ENCODE measurements around the gene STARD7. TPM values are rescaled to one million over a fixed set of nuclear protein-coding genes. Genes with fewer than 3 reads are reported as not detected.
A peak's percentile ranks its signal among the peaks of the same experiment; 100 is the strongest.
"Not testable (repeated sequence)": the region's sequence is repeated elsewhere in the genome, so short reads cannot be mapped to it uniquely, and the experiment has no call there.

STARD7 gene
- total RNA-seq, 3 donors from 2014 or later: 241 to 281 (median 267) TPM

- no peak for ATAC-seq
- H3K4me3 Mint-ChIP-seq: peak overlapping the region; percentile 80
- peaks cover 62% of the 10 kb centered on the region for H3K4me1 Mint-ChIP-seq (ENCODE audit: low read depth)
- H3K9me3 Mint-ChIP-seq: no peaks in the 10 kb centered on the region
- peaks cover 19% of the 10 kb centered on the region for H3K36me3 Mint-ChIP-seq (ENCODE audit: insufficient read depth)
- no peak for DNase-seq
- no peaks in the 10 kb centered on the region for H3K27me3 Mint-ChIP-seq (ENCODE audit: low read depth)
Measured at GRCh38 chr2:96147593-96148201, 60.9 kb downstream of the STARD7 start.

GRCh38 chr2:96146881-96147592 lies 61.6 kb downstream of the STARD7 start:
- Mint-ChIP-seq H3K27me3 (ENCODE audit: low read depth) (no peaks in the 10 kb centered on the region), H3K4me1 (ENCODE audit: low read depth) (peaks cover 62% of the 10 kb centered on the region), H3K4me3 (peak overlapping the region; percentile 84), H3K36me3 (ENCODE audit: insufficient read depth) (peaks cover 25% of the 10 kb centered on the region), H3K9me3 (no peaks in the 10 kb centered on the region)
- DNase-seq (no peak), ATAC-seq (no peak)

GRCh38 chr2:96146153-96146880 lies 62.3 kb downstream of the STARD7 start:
- Mint-ChIP-seq H3K4me3 (peak overlapping the region; percentile 84), H3K9me3 (no peaks in the 10 kb centered on the region), H3K36me3 (ENCODE audit: insufficient read depth) (peaks cover 28% of the 10 kb centered on the region), H3K27me3 (ENCODE audit: low read depth) (no peaks in the 10 kb centered on the region), H3K4me1 (ENCODE audit: low read depth) (peaks cover 60% of the 10 kb centered on the region)
- ATAC-seq (peak; percentile 39 to 44), DNase-seq (peak; percentile 86)

GRCh38 chr2:96145848-96146152 lies 62.8 kb downstream of the STARD7 start:
- DNase-seq (no peak), ATAC-seq (no peak)
- H3K9me3 Mint-ChIP-seq: no peaks in the 10 kb centered on the region
- no peaks in the 10 kb centered on the region for H3K27me3 Mint-ChIP-seq (ENCODE audit: low read depth)
- peaks cover 28% of the 10 kb centered on the region for H3K36me3 Mint-ChIP-seq (ENCODE audit: insufficient read depth)
- H3K4me3 Mint-ChIP-seq: peak overlapping the region; percentile 84
- H3K4me1 Mint-ChIP-seq (ENCODE audit: low read depth): peaks cover 55% of the 10 kb centered on the region

GRCh38 chr2:96145036-96145847 lies 63.4 kb downstream of the STARD7 start, which contains the start of gene DUSP2:
DUSP2 (minus strand) TSS chr2:96145440; CDS start chr2:96145354, 86 bp downstream.
- no peaks in the 10 kb centered on the region for H3K9me3 Mint-ChIP-seq
- peaks cover 28% of the 10 kb centered on the region for H3K36me3 Mint-ChIP-seq (ENCODE audit: insufficient read depth)
- no peaks in the 10 kb centered on the region for H3K27me3 Mint-ChIP-seq (ENCODE audit: low read depth)
- H3K4me1 Mint-ChIP-seq (ENCODE audit: low read depth): peaks cover 50% of the 10 kb centered on the region
- peak; percentile 64 to 65 for ATAC-seq
- peak within 1 kb of the TSS; percentile 97 for H3K4me3 Mint-ChIP-seq
- peak; percentile 92 for DNase-seq

GRCh38 chr2:96144481-96145035 lies 64.1 kb downstream of the STARD7 start:
- H3K27me3 Mint-ChIP-seq (ENCODE audit: low read depth): no peaks in the 10 kb centered on the region
- H3K9me3 Mint-ChIP-seq: no peaks in the 10 kb centered on the region
- H3K4me3 Mint-ChIP-seq: peak overlapping the region; percentile 97
- ATAC-seq (peak in 1 of 2 donors; percentile 1), DNase-seq (peak; percentile 55)
- peaks cover 28% of the 10 kb centered on the region for H3K36me3 Mint-ChIP-seq (ENCODE audit: insufficient read depth)
- H3K4me1 Mint-ChIP-seq (ENCODE audit: low read depth): peaks cover 45% of the 10 kb centered on the region

- H3K9me3 Mint-ChIP-seq: no peaks in the 10 kb centered on the region
- DNase-seq: peak; percentile 40
- ATAC-seq: no peak
- H3K4me1 Mint-ChIP-seq (ENCODE audit: low read depth): peaks cover 44% of the 10 kb centered on the region
- no peaks in the 10 kb centered on the region for H3K27me3 Mint-ChIP-seq (ENCODE audit: low read depth)
- H3K4me3 Mint-ChIP-seq: peak overlapping the region; percentile 97
- peaks cover 28% of the 10 kb centered on the region for H3K36me3 Mint-ChIP-seq (ENCODE audit: insufficient read depth)
Measured at GRCh38 chr2:96143848-96144480, 64.7 kb downstream of the STARD7 start.

- peaks cover 28% of the 10 kb centered on the region for H3K36me3 Mint-ChIP-seq (ENCODE audit: insufficient read depth)
- DNase-seq (peak; percentile 45), ATAC-seq (no peak)
- H3K4me3 Mint-ChIP-seq: peak overlapping the region; percentile 97
- no peaks in the 10 kb centered on the region for H3K9me3 Mint-ChIP-seq
- H3K4me1 Mint-ChIP-seq (ENCODE audit: low read depth): peaks cover 42% of the 10 kb centered on the region
- H3K27me3 Mint-ChIP-seq (ENCODE audit: low read depth): no peaks in the 10 kb centered on the region
Measured at GRCh38 chr2:96143231-96143847, 65.3 kb downstream of the STARD7 start.

- ATAC-seq: peak in 1 of 2 donors; percentile 2
- Mint-ChIP-seq H3K4me3 (peak overlapping the region; percentile 97), H3K9me3 (no peaks in the 10 kb centered on the region), H3K36me3 (ENCODE audit: insufficient read depth) (peaks cover 28% of the 10 kb centered on the region), H3K27me3 (ENCODE audit: low read depth) (no peaks in the 10 kb centered on the region), H3K4me1 (ENCODE audit: low read depth) (peaks cover 36% of the 10 kb centered on the region)
- DNase-seq: peak; percentile 74
Measured at GRCh38 chr2:96142217-96143113, 66.2 kb downstream of the STARD7 start.

GRCh38 chr2:96141624-96141967 lies 67.0 kb downstream of the STARD7 start:
- not testable (repeated sequence) for ATAC-seq; H3K9me3 Mint-ChIP-seq; DNase-seq; H3K27me3 Mint-ChIP-seq (ENCODE audit: low read depth)
- Mint-ChIP-seq H3K4me3 (peak overlapping the region; percentile 97), H3K4me1 (ENCODE audit: low read depth) (peaks cover 27% of the 10 kb centered on the region), H3K36me3 (ENCODE audit: insufficient read depth) (peaks cover 28% of the 10 kb centered on the region)

- Mint-ChIP-seq H3K4me1 (ENCODE audit: low read depth) (peaks cover 24% of the 10 kb centered on the region), H3K4me3 (peak overlapping the region; percentile 97), H3K36me3 (ENCODE audit: insufficient read depth) (peaks cover 28% of the 10 kb centered on the region), H3K27me3 (ENCODE audit: low read depth) (no peaks in the 10 kb centered on the region), H3K9me3 (no peaks in the 10 kb centered on the region)
- ATAC-seq (no peak), DNase-seq (no peak)
Measured at GRCh38 chr2:96140941-96141623, 67.5 kb downstream of the STARD7 start.

- no peaks in the 10 kb centered on the region for H3K27me3 Mint-ChIP-seq (ENCODE audit: low read depth)
- H3K4me3 Mint-ChIP-seq: no peak overlapping the region
- peaks cover 20% of the 10 kb centered on the region for H3K4me1 Mint-ChIP-seq (ENCODE audit: low read depth)
- ATAC-seq (no peak), DNase-seq (no peak)
- H3K9me3 Mint-ChIP-seq: no peaks in the 10 kb centered on the region
- peaks cover 28% of the 10 kb centered on the region for H3K36me3 Mint-ChIP-seq (ENCODE audit: insufficient read depth)
Measured at GRCh38 chr2:96139181-96139758, 69.4 kb downstream of the STARD7 start.
